Germinal center (tissue), 1 donor: Measurements from ENCODE around the gene PHACTR2.
A peak's percentile ranks its signal among the peaks of the same experiment; 100 is the strongest.
"Not testable (repeated sequence)": the region's sequence is repeated elsewhere in the genome, so short reads cannot be mapped to it uniquely, and the experiment has no call there.

Experiments
- DNase-seq: peaks from one replicate; pipeline ENCODE4 v3.0.0; 2012; ENCODE audit warnings: mixed read lengths, low spot score

PHACTR2 gene

DNA sequence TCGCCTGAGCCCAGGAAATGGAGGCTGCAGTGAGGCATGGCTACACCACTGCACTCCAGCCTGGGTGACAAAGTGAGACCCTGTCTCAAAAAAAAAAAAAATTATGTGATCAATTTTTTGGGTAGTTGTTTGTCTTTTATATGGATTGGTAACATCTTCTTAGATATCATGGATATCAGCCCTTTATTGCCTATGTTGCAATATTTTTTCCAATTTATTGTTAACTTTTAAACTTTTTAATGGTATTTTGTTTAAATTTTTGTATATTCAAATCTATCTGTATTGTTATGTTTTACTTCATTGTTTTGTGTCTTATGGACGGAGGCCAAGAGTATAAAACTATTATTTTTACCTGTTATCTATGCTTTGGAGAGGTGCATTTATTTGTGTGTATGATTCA lies 133.0 kb downstream of the PHACTR2 start:
- no peak for DNase-seq

DNA sequence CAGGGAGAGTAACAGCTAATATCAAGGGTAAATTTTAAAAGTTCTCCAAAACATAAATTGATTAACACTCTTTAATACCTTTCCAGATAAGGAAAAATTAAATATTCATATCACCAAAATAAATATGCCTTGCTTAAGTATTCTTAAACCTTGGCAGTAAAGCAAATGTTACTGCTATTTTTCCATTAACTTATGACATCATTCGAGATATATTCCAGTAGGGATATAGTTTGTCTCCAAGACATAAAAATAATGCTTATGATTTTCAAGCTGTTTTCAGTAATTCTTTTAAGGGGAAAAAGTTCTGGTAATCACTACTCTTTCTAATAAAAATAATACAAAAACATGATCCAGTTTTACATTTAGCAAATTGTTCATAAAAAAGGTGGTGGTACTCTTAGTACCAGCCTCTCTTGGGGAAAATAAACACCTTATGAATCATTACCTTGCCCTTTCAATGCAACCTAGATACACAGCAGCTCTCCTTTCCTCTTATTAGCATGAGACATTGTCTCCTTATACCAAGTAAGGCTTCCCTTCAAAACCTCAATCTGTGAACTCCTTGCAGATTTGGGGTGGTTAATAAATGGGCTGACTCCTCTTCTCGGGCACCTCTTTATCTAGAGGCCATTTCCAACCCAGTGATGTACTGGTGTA lies 133.9 kb downstream of the PHACTR2 start:
- no peak for DNase-seq

DNA sequence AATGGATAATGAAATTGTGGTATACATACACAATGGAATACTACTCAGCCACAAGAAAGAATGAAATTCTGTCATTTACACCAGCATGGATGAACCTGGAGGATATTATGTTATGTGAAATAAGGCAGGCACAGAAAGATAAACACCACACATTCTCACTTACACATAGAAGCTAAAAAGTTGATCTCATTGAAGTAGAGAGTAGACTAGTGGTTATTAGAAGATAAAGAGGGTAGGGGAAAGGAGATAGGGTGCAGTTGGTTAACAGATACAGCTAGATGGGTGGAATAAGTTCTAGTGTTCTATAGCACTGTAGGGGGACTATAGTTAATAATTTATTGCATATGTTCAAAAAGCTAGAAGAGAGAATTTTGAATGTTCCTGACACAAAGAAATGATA lies 139.9 kb downstream of the PHACTR2 start:
- no peak for DNase-seq

DNA sequence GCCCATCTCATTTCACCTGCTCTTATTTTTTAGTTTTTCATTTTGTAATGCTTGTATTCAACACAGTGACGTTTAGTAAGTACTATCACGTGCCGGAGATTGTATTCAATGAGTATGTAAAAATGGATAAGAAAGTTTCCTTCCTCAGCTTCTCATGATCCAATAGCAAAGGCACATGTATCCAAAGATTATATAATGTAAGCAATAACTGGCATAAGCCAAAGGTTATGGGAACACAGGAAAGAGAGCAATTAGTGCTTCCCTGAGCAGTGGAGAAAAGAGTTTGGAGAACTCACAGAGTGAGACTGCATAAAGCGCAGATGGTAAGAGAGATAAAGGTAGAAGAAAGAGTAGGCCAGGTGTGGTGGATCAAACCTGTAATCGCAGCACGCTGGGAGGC lies 143.6 kb downstream of the PHACTR2 start:
- DNase-seq, result no peak

DNA sequence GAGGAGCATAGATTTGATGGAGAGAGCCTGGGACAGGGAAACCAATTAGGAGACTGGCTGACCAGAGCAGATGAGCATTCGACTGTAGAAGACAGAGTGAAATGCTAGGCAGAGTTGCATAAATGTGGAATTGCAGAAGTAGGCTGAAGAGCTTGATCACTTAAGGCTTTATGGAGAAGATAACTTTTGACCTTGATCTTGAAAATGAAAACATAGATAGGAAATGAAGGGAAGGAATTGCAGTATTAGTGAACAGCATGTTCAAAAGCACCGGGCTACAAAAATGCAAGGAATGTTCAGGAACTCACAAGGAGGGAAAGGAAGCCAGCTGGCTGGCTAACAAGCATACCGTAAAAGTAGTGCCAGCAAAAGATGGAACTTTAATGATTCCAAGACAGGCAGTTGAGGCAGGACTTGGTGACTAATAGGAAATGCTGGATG lies 144.8 kb downstream of the PHACTR2 start:
- DNase-seq, result no peak

DNA sequence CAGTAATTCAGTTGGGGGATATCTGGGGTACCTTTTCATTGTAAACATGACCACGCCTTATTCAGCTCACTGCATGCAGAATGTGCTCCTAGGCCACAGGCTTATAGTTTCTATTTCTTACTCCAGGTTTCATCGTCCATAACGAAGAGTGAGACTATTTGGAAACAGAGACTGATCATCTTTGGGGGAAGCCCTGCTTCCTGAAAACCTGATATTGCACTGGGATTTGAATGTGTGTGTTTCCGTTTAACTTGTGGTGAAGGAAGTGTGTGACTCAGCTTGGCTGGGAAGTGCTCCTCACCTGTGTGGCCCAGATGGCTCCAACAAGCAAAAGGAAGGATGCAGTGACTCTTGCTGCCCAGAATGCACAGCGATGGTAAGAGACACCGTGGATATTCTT lies 145.8 kb downstream of the PHACTR2 start:
- DNase-seq, result no peak

DNA sequence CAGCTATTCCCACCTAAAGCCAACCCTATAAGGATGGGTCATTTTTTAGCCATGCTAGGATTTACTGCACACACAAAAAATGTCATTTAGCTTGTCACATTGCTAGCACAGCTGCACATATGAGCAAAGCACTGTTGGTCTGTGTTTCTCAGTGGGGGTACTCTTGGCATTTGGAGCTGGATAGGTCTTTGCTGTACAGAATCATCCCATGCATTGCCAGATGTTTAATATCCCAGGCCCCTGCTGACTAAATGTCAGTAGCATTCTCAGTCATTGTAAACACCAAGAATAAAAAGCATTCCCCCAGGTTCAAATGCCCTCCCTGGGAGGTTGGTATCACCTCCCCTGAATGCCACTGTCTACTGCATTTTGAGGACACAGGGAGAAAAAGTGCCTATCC lies 150.8 kb downstream of the PHACTR2 start:
- no peak for DNase-seq

DNA sequence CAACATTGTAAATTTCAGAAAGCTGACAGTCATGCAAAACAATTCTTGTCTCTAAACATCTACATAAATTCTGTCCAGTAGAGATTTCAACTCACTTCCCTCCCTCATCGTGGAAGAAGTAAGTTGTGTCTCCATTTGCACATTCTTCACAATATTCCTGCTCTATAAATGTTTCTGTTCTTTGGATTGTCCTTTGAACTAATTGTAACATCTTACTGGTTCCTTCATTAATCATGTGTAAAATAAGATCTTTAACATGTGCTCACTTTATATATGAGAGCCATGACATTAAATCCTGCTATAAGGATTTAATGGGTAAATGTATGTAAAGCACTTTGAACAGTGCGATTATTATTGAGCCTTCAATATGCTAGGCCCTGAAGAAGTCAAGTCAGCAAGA lies 158.4 kb downstream of the PHACTR2 start:
- no peak for DNase-seq

DNA sequence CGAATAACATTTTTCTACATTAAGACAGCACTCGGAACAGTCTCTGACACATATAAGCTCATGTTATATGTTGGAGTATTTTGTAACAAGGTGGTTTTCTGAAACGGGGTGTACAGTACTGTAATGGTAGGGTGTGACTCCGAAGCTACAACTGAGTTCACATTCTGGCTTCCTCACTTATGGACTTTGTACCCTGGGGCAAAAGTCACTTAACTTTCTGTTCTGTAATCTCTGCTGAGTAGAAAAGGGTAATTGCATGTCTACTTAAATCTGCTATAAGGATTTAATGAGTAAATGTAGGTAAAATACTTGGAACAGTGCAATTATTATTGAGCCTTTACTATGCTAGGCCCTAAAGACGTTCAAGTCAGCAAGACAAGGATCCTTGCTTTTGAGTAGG lies 160.6 kb downstream of the PHACTR2 start:
- DNase-seq, result no peak

DNA sequence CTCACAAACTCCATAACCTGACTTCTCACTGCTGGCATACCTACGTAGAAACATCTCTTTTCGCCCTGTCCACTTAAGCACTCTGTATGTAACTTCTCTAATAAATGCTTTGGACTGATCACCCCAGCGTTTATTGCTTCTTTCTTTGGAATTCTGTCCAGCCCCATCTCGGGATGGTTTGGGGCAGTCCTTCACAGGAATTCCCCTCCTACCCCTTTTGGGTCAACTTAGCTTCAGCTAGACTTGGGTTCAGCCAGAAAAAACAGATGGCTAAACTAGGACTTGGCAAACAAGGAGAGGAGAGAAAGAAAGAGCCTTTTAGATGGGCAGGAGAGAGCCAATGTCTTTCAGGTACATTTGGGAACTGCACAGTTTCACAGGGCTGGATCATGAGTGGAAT lies 161.4 kb downstream of the PHACTR2 start:
- DNase-seq, result no peak

DNA sequence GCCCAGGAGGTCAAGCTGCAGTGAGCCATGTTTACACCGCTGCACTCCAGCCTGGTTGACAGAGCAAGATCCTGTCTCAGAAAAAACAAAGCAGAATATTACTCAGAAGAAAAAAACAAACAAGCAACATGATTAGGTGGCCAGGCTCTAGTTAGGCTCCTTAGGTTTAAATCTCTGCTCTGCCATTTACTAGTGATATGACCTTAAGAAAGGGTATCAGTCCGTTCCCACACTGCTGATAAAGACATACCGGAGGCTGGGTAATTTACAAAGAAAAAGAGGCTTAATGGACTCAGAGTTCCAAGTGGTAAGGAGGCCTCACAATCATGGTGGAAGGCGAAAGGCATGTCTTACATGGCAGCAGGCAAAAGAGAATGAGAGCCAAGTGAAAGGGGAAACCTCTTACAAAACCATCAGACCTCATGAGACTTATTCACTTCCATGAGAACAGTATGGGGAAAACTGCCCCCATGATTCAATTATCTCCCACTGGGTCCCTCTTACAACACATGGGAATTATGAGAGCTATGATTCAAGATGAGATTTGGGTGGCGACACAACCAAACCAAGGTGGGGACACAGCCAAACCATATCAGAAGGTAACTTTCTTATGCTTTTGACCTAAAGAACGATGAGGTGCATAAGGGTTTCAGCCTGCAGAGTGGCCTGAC lies 163.0 kb downstream of the PHACTR2 start:
- DNase-seq, result no peak

DNA sequence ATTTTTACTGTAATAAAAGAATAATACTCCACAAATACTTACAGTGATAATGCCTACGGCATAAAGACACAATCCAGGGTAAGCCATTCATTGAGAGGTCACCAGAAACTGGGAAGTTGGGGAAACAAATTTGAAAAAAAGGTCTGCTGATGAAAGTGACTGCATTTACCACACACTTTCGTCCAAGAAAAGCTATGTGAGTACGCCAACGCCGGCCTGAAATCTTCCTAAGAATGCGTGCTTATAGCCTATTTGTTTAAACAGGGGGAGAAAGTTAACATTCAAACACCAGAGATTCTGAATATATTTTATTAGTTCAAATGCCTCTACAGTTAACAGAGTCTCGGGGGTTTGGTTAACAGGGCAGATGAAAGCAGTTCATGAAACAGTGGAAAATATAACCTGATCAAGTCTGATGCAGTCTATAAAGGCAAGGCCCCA lies 164.7 kb downstream of the PHACTR2 start:
- DNase-seq, result peak; percentile 3

DNA sequence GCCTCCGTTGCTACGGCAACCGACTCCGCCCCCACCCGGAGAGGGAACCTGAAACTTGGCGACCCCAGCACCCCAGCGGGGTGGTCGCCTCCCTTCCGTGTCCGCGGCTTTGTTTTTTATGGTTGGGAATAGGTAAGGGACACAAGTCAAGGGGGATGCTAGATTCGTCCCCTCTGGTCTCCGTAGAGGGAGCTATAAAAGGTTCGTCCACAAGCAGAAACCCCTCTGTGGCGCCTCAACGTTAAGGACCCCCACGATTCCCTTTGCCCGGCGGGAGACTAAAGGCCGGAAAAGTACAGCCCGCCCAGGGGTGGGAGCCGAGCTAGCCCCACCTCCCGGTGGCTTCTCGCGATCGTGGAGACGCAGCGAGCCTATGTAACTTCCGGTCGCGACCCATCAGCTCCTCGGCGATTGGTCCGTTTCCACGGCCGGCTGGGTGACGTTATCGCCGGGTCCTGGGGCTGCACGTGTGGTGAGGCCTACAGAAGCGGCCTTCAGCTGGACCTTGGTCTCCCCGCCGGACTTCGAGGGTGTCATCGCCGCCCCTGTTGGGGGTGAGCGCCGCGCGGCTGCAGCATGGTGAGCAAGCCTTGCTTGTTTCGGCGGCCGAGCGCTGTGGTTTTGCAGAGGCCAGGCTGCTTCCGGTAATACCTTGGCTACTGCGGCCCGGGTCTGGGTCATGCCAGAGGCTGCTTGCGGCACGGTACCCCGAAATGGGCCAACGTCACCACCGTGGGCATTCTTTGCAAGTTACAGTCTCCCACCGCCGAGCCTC lies 165.3 kb downstream of the PHACTR2 start, which contains the start of gene LTV1:
Gene LTV1, plus strand, starts transcription at position 437 of the 775 bp plus-strand sequence. Its CDS starts 140 bp downstream, at position 577.
- peak; percentile 98 for DNase-seq

DNA sequence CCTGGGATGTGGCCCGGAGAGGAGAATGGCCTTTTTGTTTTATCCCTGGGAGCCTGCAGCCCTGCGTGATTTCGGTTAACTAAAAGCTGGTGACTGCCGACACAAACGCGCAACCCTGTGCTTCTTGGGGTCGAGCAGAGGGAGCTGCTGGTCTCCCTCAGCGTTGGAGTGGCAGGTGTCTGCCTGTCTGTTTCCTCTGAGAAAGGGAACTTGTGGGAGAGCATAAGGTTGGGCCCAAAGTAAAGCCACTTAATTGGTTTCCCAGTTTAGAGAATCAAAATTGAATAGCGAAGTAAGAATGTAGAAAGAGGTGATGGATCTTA lies 165.9 kb downstream of the PHACTR2 start:
- no peak for DNase-seq

DNA sequence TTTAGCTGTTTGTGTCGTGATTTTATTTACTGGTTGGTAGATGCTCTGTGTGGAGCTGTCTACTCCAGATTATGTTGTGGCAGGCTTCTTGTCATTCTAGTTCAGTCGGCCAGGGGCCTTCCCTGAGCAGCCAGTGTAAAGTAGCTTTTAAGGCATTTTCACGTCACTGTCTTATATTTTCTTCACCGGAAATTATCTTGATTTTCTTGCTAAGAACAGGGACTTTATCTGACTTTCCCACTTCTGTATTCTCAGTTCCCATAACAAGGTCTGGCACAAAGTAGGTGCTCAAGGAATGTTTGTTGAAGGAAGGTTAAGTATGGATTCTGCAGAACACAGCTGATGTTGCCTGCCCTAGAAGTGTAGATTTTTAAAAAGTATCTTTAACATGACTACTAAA lies 166.2 kb downstream of the PHACTR2 start:
- peak; percentile 3 for DNase-seq

DNA sequence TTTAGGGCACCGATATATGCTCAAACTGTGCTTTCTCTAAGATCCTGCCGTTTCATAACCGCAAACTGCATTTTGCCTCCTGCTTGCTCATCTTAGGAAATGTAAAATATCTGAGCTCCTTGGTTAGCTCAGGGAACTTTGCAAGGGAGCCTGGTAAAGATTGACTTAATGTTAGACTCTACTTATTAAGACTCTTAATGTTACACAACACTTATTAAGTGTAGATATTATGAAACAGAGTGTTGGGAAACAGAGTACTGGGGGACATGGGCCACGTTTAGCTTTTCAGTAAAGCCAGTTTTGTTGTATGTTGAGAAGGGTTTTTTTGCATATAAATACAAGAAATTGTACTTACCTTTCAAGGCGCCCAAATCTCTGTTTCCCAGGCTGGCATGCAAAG lies 167.3 kb downstream of the PHACTR2 start:
- no peak for DNase-seq

DNA sequence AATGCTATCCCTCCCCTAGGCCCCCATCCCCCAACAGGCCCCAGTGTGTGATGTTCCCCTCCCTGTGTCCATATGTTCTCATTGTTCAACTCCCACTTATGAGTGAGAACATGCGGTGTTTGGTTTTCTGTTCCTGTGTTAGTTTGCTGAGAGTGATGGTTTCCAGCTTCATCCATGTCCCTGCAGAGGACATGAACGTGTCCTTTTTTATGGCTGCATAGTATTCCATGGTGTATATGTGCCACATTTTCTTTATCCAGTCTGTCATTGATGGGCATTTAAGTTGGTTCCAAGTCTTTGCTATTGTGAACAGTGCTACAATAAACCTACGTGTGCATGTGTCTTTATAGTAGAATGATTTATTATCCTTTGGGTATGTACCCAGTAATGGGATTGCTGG lies 173.9 kb downstream of the PHACTR2 start:
- not testable (repeated sequence) for DNase-seq

DNA sequence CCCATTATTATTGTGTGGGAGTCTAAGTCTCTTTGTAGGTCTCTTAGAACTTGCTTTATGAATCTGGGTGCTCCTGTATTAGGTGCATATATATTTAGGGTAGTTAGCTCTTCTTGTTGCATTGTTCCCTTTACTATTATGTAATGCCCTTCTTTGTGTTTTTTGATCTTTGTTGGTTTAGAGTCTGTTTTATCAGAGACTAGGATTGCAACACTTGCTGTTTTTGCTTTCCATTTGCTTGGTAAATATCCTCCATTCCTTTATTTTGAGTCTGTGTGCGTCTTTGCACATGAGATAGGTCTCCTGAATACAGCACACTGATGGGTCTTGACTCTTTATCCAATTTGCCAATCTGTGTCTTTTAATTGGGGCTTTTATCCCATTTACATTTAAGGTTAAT lies 177.3 kb downstream of the PHACTR2 start:
- DNase-seq, result not testable (repeated sequence)

DNA sequence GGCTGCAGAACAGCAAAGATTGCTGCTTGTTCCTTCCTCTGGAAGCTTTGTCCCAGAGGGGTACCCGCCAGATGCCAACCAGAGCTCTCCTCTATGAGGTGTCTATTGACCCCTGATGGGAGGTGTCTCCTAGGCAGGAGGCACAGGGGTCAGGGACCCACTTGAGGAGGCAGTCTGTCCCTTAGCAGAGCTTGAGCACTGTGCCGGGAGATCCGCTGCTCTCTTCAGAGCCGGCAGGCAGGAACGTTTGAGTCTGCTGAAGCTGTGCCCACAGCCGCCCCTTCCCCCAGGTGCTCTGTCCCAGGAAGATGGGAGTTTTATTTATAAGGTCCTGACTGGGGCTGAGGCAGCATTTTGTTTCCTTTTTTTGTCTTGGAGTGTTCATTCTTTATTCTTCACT lies 179.0 kb downstream of the PHACTR2 start:
- not testable (repeated sequence) for DNase-seq

DNA sequence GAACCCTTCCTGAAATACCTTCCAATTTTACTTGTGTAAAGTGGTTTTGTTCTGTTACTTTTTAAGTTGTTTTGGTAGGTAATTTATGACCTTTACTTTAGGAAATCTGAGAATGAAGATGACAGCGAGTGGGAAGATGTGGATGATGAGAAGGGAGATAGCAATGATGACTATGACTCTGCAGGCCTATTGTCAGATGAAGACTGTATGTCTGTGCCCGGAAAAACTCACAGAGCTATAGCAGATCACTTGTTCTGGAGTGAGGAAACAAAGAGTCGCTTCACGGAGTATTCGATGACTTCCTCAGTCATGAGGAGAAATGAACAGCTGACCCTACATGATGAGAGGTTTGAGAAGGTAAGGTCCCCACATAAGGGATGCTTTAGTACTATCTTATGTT lies 179.9 kb downstream of the PHACTR2 start:
- DNase-seq, result no peak

DNA sequence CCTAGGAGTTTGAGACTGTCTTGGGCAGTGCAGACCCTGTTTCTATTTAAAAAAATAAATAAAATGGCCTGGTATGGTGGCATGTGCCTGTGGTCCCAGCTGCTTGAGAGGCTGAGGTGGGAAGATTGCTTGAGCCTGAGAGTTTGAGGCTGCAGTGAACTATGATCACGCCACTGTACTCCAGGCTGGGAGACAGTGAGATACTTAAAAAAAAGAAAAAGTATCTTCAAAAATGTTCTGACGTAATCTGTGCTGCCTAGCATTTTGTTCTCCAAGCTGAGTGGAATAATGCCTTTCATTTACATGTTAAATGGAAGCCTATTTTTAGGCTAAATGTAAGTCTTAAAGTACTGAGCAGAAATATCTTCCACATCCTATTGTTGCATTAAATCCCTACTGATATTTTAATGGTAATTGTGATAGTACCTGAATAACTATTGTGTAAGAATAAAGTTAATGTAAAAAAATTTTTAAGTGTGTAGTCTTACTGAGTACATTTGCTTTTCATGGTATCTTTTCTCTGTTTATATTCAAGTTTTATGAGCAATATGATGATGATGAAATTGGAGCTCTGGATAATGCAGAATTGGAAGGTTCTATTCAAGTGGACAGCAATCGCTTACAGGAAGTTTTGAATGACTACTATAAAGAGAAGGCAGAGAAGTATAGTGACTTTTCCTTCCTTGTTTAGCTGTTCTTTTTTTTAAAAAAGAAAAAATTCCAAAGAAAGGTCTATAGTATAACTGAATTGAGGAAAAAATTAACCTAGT lies 182.3 kb downstream of the PHACTR2 start:
- no peak for DNase-seq

DNA sequence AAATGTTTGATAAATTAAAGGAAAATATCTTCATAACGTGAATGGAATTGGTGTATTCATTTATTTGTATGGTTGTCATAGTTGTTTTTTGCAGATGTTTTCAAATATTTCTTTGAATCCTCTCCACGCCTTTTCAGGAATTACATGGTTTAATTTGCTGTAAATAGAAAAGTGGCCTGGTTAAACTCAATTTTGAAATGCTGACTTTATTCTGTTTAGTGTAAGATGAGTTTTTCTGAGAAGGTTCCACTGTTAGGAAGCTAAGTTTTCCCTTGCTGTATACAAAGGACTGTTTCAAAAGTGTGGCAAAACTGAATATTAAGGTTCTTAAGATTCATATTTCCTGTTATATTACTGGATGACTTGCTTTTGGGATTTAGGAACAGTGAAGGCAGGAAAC lies 186.0 kb downstream of the PHACTR2 start:
- no peak for DNase-seq
